GM21515 (cell line): ENCODE data around the gene COPA.

ENCODE experiments used
- ATAC-seq: cut with Tn5 transposase; IDR thresholded peaks from one replicate; pipeline ENCODE4 v1.9.1; 2021; ENCODE audit not compliant: unreplicated experiment

The COPA gene

DNA sequence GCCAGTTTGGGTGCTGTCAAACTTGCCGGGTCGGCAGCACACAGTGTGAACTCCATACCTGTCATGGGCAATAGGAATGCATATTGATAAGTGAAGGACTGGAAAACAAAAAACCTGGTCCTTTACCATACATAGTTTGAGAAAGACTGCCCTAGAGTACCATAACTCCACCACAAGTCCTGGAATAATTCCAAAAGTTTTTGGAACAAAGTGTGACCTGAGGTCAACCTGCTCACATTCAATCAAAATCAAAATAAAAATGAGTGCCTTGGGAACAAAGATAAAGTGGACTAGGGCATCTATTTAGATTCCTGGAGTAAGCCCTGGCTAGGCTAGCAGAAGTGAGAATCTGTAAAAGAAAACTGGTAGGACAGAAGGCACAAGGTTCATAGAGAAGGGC, 65.7 kb downstream of the COPA start:
- ATAC-seq: no peak

DNA sequence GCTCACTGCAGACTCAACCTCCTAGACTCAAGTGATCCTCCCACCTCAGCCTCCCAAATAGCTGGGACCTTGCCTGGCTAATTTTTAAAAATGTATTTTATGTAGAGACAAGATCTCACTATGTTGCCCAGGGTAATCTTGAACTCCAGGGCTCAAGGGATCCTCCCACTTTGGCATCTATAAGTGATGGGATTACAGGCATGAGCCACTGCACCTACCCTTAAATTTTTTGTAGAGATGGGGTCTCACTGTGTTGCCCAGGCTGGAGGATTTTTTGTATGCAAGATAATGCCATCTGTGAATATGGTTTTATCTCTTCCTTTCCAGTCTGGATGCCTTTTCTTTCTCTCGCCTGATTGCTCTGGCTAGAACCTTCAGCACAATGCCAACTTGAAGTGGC, 72.0 kb downstream of the COPA start:
- ATAC-seq: no peak

DNA sequence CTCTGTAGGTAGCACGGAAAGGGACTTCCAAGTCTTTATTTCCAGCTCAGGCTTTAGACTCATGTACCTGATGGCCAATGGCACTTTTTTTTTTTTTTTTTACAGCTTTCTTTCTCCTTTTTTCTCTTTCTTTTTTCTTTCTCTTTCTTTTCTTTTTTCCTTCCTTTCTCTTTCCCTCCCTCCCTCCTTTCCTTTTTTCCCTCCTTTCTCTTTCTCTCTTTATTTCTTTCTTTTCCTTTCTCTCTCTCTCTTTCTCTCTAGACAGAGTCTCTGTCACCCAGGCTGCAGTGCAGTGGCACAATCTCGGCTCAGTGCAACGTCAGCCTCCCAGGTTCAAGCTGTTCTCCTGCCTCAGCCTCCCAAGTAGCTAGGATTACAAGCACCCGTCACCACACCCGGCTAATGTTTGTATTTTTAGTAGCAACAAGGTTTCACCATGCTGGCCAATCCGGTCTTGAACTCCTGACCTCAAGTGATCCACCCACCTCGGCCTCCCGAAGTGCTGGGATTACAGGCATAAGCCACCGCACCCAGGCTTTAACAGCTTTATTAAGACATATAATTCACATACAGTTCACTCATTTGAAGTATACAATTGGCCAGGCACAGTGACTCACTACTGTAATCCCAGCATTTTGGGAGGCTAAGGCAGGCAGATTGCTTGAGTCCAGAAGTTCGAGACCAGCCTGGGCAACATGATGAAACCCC, 75.6 kb downstream of the COPA start:
- ATAC-seq: no peak

DNA sequence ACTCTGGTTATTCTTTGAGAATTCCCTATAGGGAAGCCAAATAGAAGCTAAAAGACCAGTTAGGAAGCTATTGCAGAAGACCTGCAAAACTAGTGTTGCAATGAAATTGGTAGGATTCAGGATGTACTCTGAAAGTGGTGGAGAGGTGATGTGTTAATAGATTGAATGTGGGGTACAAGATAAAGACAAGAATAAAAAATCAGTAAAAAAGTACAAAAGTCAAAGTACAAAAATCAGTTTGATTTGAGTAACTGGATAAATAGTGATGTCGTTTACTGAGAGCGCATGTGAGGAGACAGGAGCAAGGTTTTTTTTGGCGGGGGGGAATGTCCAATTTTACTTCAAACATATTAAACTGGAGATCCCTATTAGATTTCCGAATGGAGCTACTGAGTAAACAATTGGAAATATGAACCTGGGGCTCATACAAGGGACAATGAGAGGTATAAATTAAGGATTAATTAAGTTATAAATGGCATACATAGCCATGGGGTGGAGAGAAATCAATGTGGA, 78.2 kb downstream of the COPA start:
- no peak for ATAC-seq

DNA sequence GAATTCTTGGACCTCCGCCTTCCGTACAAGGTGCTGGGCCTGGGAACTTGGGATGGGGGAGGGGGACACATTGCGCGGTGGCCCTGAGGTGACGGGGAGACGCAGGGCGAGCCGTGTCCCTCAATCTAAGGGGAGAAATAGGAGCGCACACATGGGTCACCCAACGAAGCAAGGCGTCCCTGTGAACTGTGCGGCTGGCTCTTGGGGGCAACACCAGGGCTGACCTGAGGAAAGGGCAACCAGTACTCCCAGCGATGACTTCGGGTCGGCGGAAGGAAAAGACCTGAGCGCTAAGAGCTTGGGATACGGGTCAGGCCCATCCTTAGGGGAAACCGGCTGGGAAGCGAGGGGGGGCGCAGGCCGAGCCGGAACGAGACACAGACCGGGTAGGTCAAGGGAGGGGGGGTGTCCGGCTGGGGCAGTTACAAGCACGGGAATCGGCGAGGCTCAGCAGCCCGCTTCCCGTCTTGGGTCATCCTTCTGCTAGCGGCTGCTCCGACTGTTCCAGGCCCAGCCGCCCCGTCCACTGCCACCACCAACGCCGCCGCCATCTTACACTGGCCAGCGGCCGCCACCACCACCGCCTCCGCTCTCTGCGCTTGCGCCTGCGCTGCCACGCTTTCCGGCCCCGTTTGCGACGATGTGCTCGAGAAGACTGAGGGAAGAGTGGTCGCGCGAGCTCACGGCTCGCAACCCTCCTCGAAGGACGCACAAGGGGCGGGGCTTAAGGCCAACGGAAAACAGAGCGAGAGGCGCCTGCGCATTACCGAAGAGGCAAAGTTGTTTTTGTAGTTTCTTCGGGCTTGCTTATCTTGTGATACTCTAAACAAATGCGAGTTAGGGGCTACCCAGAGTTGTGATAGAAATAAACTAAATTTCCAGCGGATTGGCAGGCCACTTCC, 80.9 kb downstream of the COPA start, which contains the start of gene DCAF8:
Gene DCAF8, minus strand, starts transcription at position 657 of the 902 bp plus-strand sequence. CDS start 18,541 bp downstream, outside the sequence.
- ATAC-seq: peak; percentile 81

DNA sequence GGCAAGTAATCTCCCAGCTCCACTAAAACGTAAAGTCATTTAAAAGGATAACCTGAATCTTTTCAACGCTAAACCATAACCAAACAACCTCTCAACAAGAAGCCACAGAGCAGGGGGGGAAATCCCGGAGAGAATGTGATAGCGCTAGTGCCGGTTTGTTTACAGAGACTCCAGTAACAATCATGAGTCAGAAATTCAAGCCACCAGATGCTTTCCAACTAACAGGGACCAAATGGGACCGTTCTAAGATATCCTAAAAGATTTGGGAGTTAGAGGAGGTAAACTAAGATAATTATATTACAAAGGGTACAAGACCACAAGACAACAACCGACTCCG, 81.5 kb downstream of the COPA start:
- ATAC-seq: peak; percentile 31

DNA sequence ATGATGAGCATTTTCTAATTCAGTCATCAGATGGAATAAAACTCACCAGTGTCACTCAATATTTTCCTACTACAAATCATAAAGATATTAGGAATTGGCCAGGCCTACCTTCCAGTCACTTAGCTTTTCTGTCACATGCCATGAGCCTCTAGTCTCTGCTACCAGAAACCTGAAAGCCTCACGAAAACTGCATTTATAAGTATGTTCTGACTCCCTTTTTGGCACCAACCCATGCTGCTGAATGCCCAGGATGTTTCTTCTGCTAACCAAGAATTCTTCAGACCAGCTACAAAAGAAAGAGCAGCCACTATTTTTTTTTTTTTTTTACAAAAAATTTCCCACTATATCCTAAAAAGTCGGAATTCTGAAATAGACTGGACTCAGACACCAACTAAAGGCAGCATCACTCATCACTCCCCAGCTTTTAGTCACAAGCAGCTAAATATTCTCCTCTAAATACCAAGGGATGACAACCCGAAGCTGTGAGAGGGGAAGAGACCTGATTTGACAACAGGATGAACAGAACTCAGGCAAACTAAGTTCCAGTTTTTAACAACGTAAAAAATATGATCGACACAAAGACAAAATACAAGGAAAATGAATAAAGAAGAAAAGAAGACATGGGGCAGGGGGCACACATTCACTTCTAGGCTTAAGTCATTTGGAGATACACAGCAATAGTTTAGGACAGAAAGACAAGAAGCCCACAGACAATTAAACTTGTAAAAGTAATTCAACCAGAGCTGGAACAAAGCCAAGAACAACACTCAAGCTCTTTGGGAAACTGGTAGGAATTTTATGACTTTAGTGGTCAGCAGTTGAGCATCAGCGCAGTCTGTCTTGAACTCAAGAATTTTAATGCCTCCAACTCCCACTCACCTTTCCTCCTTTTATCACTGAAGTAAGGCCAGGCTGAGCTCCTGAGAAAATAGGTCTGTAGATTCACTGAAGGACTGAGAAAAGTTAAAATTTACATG, 82.4 kb downstream of the COPA start:
- ATAC-seq: no peak

DNA sequence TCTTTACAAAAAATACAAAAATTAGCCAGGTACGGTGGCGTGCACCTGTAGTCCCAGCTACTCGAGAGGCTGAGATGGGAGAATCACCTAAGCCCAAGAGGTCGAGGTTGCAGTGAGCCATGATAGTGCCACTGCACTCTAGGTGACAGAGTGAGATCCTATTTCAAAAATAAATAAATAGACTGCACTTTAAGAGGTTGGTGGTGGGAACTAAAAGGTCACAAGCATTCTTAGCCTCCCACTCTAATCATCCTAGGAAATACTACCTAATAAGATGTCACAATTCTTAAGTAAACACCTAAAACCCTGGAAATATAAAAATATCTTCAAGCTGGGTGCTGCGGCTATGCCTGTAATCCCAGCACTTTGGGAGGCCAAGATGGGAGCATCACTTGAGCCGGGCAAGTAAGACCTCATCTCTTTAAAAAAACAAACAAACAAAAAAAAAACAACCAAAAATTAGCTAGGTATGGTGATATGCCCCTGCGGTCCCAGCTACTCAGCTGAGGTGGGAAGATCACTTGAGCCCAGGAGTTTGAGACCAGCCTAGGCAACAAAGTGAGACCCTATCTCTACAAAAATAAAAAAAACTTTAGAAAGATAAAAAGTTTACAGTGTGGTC, 84.8 kb downstream of the COPA start:
- ATAC-seq: no peak

DNA sequence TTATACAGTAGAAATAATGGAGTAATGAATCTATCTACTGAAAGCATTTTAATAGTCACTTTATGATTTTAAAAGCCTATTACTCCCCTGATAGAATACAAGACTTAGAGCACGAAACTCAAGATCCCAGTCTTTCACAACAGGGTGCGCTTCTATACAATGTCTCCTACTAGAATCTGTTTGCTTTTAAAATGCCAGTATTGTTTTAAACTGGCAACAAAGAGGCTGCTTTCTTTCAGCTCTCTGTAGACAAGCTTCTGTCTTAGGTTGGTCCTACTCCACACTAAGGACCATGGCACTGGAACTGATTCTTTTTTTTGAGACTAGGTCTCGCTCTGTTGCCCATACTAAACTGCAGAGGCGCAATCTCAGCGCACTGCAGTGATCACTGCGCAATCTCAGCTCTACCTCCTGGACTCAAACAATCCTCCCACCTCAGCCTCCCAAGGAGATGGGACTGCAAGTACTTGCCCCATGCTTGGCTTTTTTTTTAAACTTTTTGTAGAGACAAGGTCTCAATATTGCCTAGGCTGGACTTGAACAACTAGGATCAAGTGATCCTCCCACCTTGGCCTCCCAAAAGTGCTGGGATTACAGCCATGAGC, 85.5 kb downstream of the COPA start:
- no peak for ATAC-seq

DNA sequence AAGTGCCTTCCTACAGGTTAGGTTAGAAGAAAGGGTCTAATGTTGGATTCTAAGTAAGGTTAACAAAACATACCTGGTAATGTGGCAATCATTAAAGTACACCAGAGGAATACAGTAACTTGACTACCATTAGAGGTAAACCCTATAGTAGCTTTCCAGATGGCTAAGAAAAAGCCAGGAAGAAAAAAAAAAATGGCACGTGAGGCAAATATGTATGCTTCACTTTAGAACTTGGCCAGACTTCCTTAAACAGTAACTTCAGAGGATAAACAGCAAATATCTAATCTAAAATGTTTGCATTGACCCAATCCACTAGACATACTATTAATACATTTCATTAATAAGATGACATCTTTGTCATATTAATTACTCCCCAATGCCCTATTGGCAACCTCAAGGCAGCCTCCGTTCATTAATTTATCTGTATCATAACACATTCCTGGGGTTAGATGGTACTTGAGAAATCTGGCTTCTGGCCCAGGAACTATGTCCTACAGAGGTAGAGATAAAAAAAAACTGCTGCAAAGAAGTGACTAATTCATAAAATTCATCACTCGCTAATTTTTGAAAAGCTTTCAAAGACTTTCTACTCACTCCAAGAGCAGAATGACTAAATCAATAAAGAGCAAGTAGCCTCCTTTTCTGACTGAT, 86.5 kb downstream of the COPA start:
- no peak for ATAC-seq

DNA sequence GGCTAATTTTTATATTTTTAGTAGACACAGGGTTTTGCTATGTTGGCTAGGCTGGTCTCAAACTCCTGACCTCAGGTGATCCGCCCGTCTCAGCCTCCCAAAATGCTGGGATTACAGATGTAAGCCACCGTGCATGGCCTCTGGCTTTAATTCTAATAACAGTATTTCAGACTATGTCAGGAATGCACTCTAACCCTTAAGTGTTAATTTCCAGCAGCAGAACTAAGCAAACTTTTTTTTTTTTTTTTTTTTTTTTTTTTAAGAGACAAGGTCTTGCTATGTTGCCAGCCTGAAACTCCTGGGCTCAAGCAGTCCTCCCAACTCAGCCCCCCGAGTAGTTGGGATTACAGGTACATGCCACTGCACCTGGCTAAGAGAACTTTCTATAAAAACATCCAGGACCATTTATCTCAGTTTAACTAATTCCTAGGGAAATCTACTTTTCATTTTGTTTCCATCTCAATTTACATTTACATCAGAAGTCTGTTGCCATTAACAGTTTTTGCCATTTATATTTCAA, 87.2 kb downstream of the COPA start:
- no peak for ATAC-seq

DNA sequence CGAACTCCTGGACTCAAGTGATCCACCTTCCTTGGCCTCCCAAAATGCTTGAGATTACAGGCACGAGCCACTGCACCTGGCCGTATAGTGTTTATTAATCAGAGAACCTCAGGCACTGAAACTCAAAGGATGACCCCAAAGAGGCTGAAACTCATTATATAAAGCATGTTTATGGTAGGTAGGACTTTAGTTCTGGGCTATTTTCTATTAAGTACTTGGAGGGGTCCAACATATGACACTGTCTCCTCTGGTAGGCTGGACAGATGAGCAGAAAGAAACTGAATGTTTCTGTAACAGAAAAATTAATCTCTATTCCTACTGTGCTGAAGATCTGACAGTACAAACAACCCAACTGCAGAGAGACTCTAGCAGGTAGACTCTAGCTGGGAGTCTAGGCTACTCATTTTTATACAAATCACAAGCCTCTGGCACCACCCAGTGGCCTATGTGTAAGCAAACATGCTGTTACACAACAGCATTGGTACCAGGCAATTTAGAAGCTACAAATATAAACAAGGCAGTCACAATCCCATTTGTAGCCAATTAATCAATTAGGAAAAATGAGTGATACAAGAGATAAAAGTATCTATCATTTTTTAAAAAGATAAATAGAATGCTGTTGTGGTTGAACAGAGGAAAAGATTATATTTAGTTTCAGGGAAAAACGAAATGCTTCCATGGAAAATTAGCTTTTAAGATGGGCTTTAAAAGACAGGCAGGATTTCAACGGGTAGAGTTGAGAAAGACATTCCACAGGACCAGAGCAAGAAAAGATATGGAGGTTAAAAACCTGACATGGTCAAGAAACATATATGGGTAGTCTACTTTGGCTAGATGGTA, 91.1 kb downstream of the COPA start:
- ATAC-seq: peak; percentile 59

DNA sequence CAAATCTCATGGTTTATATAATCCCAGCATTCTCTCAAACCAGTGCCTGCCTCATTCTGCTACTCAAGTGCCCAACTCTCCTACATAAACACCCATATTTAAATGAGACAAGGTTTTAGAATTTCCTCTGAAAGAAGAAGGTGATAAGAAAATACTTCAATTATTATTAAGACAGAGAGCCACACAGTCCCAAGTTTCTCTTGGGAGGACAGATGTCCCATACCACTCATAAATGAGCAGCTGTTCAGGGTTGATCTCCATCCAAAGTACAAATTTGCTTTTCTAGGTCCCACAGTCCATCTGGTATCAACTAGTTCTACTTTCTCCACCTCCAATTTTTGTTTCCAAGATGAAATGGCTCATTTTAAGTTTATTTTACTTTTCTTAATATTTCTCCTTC, 92.0 kb downstream of the COPA start:
- ATAC-seq: no peak

DNA sequence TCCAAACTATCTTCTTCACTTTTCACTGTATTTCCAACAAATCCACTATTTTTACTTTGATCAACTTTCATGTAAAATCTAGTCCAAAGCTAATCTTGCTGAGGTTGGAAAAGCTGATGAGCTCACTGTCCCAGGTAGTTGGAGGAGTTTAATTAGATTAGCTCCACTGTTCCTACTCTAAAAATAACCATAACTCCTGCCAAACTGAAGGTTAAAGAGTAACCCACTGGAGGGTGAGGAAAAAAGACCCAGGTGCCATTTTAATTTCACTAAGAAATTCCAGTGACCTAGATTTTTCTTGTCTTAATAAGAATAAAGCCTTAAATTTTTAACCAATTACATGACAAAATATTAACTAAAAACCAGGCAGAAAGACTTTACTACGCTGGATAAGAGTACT, 96.0 kb downstream of the COPA start:
- ATAC-seq: no peak

DNA sequence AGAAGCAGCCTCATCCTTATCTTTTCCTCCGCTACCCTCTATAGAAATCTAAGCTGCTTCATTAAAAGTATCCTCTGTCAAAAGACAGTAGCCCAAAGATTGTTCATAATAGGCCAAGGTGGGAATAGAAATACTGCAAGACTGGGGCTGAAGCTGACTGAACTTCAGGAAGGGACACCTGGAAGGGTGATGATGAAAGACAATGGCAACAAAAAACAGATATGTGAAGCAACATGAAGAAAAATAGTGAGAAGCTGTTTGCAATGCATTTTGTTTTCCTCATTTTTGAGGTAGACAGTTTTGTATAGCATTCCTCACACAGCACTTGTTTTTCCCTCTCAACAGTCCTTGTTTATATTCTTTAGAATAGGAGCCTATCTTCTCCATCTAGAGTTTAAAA, 97.6 kb downstream of the COPA start:
- no peak for ATAC-seq

DNA sequence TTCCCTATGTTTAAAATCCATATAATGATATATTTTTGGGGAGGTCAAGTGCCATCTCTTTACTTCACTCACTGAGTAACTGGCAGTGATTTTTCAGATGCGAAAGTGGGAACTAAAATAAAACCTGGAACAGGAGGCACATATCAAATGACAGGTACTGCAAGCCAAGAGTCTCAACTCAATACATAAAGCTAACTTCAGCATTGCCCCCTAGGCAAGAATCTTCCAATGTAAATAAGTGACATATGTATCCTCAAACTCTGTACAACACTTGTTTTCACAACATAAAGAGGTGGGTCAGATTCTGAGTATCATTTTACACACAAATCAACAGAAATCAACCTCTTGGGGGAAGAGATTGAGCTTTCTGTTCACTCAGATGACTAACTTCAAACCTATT, 98.8 kb downstream of the COPA start:
- ATAC-seq: no peak

DNA sequence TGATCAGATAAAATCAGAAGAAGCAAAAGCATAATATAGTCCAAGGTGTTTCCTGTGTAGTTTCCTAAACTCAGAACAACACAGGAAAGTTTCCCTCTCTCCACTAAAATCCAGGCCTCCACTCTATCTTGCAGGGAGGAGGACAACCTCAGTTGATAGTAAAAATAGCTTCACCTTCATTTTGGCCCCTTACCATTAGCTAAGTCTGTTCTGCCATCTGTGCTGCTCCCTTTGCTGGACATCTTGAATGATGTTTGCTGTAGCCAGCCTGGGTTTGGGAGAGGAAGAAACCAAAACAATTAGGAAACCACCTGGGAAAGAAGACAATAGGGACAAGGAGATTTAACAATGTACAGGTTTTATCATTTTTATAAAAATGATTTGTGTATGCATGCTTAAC, 99.3 kb downstream of the COPA start:
- ATAC-seq: no peak

DNA sequence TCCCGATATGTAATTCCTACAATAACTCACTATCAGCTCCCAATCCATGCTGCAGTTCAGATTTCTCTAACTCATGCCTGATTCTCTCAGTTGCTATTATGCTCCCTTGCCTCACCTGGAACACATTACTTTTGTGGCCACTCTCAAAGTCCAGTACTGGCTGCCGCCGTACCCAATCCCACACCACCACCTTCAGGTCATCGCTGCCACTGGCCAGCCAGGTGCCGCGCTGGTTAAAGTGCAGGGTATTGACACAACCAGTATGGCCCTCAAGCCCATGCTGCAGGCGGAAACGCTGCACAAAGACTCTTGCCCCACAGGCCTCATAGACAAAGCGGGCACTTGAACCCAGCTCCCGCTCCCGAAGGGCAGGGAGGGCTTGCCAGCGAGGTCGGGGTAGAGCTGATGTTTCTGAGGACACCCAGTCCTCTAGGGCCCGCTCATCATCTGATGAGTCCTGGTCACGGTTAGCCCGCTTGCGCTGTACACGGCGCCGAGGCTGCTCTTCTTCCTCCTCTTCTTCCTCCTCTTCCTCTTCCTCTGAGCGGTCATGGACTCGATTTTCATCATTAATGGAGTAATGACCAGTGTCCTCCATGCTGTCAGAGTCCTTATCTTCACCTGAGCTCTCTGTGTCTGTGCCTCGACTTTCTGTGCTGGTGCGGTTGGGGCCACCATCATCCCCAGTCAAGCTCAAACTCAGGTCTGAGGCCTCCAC, 103.3 kb downstream of the COPA start:
- ATAC-seq: no peak
